ENCODE measurements around the gene MTX1. TPM values are rescaled to one million over a fixed set of nuclear protein-coding genes. Genes with fewer than 3 reads are reported as not detected.
"Not testable (repeated sequence)": the region's sequence is repeated elsewhere in the genome, so short reads cannot be mapped to it uniquely, and the experiment has no call there.

The MTX1 gene
- total RNA-seq, 2 donors from 2014 or later: 20.7 to 28.5 TPM

DNA sequence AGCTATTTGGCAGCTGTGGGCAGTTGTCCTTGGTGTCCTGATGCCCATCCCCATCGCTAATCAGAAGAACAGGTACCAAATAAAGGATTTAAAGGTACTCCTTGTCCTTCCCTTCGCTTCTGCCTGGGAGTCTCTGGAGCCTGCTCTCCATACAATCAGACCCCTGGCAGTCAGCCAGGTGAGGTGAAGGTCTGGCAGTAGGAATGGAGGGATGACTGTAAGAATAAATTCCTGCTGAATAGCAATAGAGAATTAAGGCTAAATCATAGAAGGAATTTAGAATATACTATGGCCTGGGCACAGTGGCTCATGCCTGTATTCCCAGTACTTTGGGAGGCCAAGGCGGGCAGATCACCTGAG is 10.0 kb upstream of the MTX1 start:
- Mint-ChIP-seq H3K4me3 (no peak overlapping the region), H3K4me1 (peaks cover 18% of the 10 kb centered on the region), H3K36me3 (ENCODE audit: low read depth) (no peaks in the 10 kb centered on the region), H3K27me3 (no peaks in the 10 kb centered on the region), H3K27ac (peak overlapping the region; percentile 57)
- no peak for ATAC-seq
- DNase-seq: no peak
- H3K9me3 ChIP-seq (ENCODE audit: control insufficient read depth, low read length, poor library complexity, severe bottlenecking): no peaks in the 10 kb centered on the region

DNA sequence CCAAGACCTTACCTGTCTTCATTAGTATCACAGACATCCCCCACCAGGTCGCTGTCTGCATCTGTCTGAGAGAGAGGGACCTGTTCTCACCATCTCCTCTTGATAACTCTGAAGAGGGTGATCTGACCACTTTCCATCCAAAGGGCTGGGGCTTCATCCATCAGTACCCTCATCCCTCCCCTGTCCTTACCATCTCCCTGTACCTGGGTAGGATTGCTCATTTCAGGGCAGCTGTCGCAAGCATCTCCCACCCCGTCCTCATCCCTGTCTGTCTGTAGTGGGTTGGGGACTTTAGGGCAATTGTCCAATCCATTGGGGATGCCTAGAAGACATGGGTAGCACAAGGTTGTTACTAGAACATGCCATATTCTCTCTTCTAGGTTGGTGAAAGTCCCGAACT is 8.7 kb upstream of the MTX1 start:
- DNase-seq (no peak), ATAC-seq (no peak)
- Mint-ChIP-seq H3K4me1 (peaks cover 8% of the 10 kb centered on the region), H3K4me3 (no peak overlapping the region), H3K27me3 (no peaks in the 10 kb centered on the region), H3K27ac (no peak overlapping the region), H3K36me3 (ENCODE audit: low read depth) (no peaks in the 10 kb centered on the region)
- H3K9me3 ChIP-seq (ENCODE audit: control insufficient read depth, low read length, poor library complexity, severe bottlenecking): no peaks in the 10 kb centered on the region

DNA sequence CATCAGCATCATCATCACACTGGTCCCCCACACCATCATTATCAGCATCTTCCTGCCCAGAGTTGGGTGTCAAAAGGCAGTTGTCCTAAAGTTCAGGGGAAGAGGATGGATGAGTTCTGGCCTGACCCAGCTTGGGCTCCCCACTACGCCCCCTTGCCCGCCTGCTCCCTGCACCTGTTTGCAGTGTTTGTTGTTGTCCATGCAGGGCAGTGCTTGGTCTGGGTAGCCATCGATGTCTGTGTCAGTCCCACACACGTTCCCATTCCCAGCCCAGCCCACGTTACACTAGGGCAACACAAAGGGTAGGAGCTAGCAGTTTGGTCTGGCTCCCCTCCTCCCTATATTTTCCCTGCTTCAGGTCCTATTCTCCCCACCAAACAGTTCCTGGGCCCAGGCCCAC is 7.6 kb upstream of the MTX1 start:
- Mint-ChIP-seq H3K4me1 (peaks cover 4% of the 10 kb centered on the region), H3K27ac (no peak overlapping the region), H3K27me3 (no peaks in the 10 kb centered on the region), H3K4me3 (peak overlapping the region; percentile 21), H3K36me3 (ENCODE audit: low read depth) (no peaks in the 10 kb centered on the region)
- DNase-seq (no peak), ATAC-seq (no peak)
- no peaks in the 10 kb centered on the region for H3K9me3 ChIP-seq (ENCODE audit: control insufficient read depth, low read length, poor library complexity, severe bottlenecking)

DNA sequence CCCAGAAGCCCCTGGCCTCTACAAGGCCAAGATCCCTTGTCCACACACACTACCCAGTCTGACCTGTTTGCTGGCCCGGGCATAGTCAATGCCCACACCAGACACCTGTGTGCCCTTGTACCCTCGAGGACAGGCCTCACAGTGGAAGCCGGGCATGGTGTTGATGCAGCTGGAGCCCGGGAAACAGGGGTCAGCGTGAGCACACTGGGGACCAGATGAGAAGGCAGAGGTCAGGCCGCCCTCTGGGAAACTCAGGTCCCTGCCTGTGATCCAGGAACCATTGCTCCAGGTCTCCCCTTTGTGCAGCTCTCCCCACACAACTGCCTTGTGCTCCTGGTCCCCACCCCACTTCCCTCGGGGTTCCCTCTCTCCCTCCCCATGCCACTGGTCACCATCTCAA is 6.3 kb upstream of the MTX1 start:
- no peaks in the 10 kb centered on the region for H3K9me3 ChIP-seq (ENCODE audit: control insufficient read depth, low read length, poor library complexity, severe bottlenecking)
- ATAC-seq (no peak), DNase-seq (no peak)
- Mint-ChIP-seq H3K27ac (no peak overlapping the region), H3K4me1 (peaks cover 7% of the 10 kb centered on the region), H3K27me3 (no peaks in the 10 kb centered on the region), H3K36me3 (ENCODE audit: low read depth) (no peaks in the 10 kb centered on the region), H3K4me3 (no peak overlapping the region)

DNA sequence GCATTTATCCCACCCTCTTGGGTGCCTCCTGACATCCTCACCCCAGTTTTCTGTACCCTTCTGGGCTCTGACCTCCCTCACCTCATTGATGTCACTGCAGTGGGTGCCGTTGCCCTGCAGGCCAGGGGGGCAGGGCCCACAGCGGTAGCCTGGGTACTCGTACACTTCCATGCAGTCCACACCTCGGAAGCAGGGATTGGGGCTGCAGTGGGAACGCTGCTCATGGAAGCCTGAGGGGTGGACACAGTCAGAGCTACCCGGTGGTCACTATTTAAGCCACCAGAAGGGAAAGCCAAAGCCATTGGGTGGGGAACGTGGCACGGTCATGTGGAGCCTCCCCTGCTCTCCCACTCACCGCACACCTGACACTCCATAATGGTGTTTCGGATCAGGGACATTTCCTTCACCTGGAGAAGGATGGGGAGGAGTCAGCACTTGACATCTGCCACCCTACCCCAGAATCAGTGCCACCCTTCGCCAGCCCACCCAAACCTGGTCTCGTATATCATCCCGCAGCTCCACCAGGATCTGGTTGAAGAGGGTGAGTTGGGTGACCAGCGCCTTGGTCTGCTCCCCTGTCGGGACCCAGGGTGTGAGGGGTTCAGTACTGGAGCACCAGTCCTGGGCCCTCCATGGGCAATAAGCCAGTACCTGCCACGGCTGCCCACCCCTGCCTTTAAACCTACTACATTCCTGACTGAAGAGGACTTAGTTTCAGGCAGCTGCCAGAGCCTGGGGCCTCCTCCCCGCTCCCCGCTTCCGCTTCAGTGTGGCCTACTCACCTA is 5.6 kb upstream of the MTX1 start:
- H3K9me3 ChIP-seq (ENCODE audit: control insufficient read depth, low read length, poor library complexity, severe bottlenecking): no peaks in the 10 kb centered on the region
- H3K4me3 Mint-ChIP-seq: no peak overlapping the region
- H3K4me1 Mint-ChIP-seq: peaks cover 11% of the 10 kb centered on the region
- DNase-seq (no peak), ATAC-seq (no peak)
- no peak overlapping the region for H3K27ac Mint-ChIP-seq
- H3K27me3 Mint-ChIP-seq: no peaks in the 10 kb centered on the region
- no peaks in the 10 kb centered on the region for H3K36me3 Mint-ChIP-seq (ENCODE audit: low read depth)

DNA sequence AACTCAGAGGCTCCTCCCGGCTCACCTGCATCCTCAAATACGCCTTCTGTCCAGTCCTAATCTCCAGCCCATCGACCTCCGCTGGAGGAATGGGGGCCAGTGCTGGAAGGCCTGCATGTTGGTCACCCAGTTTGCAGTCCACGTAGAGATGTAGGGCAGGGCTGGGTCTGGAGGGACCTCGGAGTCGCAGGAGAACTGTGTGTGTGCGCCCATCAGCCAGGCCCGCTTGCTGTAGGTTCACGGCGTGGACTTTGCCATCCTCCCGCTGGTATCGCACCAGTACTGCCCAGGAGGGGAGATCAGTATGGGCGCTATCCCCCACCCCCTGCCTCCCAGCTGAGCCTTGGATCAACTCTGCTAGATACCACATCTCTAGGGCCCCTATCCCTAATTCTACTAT is 3.5 kb upstream of the MTX1 start:
- H3K9me3 ChIP-seq (ENCODE audit: control insufficient read depth, low read length, poor library complexity, severe bottlenecking): no peaks in the 10 kb centered on the region
- H3K4me3 Mint-ChIP-seq: no peak overlapping the region
- no peaks in the 10 kb centered on the region for H3K27me3 Mint-ChIP-seq
- no peak overlapping the region for H3K27ac Mint-ChIP-seq
- DNase-seq: no peak
- H3K36me3 Mint-ChIP-seq (ENCODE audit: low read depth): no peaks in the 10 kb centered on the region
- ATAC-seq: no peak
- H3K4me1 Mint-ChIP-seq: peaks cover 21% of the 10 kb centered on the region

DNA sequence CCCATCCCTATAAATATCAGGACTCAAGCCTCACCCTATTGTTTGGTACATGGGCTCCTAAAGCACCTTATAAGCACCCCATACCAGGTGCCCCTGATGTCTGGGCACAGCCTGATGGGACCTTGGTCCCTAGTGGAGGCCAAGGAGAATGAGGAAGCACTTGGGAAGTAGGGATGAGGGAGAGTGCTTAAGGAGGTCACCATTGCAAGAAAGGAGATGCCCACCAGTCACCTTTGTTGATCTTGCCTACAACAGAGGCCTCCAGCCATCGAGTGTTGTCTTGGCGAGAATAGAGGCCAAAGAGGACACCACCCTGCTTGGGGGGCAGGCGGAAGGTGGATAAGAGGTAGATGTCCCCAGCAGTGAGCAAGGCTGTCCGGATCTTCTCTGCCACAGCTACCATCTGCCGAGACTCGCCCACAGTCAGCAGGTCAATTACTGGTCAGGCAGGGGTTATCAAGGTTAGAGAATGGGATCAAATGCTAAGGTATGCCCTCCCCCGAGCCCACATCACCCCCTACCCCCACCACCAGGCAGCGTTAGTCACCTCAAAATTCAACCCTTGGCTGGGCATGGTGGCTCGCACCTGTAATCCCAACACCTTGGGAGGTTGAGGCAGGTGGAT is 2.4 kb upstream of the MTX1 start:
- DNase-seq (no peak), ATAC-seq (no peak)
- no peak overlapping the region for H3K4me3 Mint-ChIP-seq

DNA sequence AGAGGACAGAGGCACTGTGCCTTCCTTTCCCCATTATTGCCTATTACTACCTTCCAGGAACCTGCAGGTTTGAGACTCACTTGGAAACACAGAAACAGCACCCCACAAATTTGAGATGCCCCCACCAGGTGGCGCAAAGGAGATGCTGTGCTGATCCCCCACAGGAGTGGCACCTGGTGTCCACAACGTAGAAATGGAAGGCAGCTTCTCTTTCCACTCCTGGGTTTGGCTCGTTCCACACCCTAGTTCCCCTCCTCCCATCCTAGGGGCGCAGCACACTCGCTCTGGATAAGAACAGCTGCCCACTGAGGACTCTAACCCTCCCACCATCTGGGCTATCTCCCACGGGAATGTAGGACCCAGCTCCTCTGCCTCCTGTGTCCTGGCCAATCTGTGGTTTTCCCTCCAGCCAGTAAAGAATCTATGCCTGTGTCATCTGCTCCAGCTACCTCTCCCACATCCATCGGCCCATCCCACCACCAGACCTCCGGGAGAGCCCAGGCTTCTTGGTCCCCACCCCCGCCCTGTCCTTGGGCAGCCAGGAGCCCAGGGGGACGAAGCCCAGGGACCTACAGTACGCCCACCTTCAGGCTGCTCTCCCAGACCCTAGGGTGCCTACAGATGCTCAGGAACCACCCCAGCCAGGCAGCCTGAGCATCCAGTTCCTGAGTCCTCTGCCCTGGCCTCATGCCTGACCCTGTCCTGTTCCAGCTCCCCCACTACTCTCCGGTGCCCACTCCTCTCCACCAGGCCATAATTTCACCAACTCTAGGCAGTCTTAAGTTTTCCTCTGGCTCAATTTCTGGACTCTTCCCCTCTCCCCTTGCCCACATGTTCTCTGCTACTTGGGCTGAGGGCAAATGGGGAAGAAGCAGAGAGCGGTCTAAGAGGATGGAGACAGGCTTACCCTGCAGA is 1.3 kb upstream of the MTX1 start:
- Mint-ChIP-seq H3K4me1 (peaks cover 24% of the 10 kb centered on the region), H3K4me3 (peak overlapping the region; percentile 91), H3K36me3 (ENCODE audit: low read depth) (peaks cover 2% of the 10 kb centered on the region), H3K27ac (peak overlapping the region; percentile 98), H3K27me3 (no peaks in the 10 kb centered on the region)
- no peaks in the 10 kb centered on the region for H3K9me3 ChIP-seq (ENCODE audit: control insufficient read depth, low read length, poor library complexity, severe bottlenecking)
- peak; percentile 39 for ATAC-seq
- peak; percentile 80 to 95 (median 81) for DNase-seq

More for the DNA sequence above, 2.4 kb upstream of the MTX1 start:
- no peaks in the 10 kb centered on the region for H3K9me3 ChIP-seq (ENCODE audit: control insufficient read depth, low read length, poor library complexity, severe bottlenecking)
- Mint-ChIP-seq H3K27ac (no peak overlapping the region), H3K36me3 (ENCODE audit: low read depth) (no peaks in the 10 kb centered on the region), H3K27me3 (no peaks in the 10 kb centered on the region), H3K4me1 (peaks cover 24% of the 10 kb centered on the region)

DNA sequence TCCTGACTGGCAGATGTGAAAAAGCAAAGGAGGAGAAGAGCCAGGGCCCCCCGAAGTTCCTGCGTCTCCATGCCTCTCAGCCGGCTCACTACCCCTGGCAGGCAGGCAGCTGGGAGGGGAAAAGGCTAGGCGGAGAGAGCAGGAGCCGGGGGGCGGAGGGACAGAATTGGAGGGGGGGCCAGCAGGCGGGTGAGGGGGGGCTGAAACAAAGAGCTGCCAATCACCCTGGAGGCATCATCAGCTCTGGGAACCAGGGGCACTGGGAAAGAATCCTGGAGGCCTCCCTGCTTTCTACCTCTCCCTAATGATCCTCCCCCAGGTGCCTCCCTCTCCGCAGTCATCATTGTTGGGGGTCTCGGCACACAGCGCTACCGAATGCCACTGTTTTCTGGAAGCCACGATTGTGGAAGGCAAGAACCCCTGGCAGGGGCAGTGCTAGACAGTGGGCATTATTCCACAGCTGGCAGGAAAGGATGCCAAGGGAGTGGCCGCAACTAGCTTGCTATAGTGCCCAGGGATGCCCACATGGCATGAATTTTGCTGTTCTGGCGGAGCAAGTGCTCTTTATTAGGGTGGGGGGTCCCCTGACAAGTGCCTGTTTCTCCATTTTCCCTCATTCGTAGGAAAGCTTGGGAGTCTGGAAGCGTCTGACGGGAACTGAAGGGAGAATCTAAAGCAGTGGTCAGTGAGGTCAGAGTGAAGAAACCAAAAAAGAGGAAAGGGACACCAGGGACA is 522 bp upstream of the MTX1 start, which contains the start of gene THBS3:
Gene THBS3, minus strand, starts transcription at position 92 of the 735 bp plus-strand sequence. Its CDS starts 21 bp downstream, at position 71.
- H3K27me3 Mint-ChIP-seq: no peaks in the 10 kb centered on the region
- H3K4me1 Mint-ChIP-seq: peaks cover 24% of the 10 kb centered on the region
- peak within 1 kb of the TSS; percentile 91 for H3K4me3 Mint-ChIP-seq
- H3K9me3 ChIP-seq (ENCODE audit: control insufficient read depth, low read length, poor library complexity, severe bottlenecking): no peaks in the 10 kb centered on the region
- H3K36me3 Mint-ChIP-seq (ENCODE audit: low read depth): peaks cover 2% of the 10 kb centered on the region
- DNase-seq: no peak
- H3K27ac Mint-ChIP-seq: peak within 1 kb of the TSS; percentile 98
- no peak for ATAC-seq

DNA sequence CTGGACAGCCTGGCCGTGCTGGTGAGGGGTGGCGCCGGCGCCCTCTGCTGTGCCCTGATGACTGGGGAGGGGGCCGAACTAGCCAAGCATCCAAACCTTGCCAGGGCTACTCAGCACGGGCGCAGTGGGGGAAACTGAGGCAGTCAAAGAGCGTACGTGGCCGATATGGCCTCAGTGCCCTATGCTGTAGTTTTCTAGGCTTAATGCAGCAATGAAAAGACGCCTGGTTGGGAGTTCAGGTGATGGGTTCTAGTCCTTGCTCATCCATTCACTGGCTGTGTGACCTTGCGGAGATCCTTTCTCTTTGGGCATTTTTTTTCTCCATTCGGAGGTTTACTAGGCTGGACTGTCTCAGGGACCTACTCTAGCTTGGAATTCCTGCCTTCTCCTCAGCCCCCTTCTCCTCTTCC is 822 bp downstream of the MTX1 start:
- no peak for DNase-seq
- H3K27ac Mint-ChIP-seq: peak overlapping the region; percentile 98
- H3K36me3 Mint-ChIP-seq (ENCODE audit: low read depth): peaks cover 2% of the 10 kb centered on the region
- no peaks in the 10 kb centered on the region for H3K27me3 Mint-ChIP-seq
- H3K4me3 Mint-ChIP-seq: peak overlapping the region; percentile 91
- no peak for ATAC-seq
- peaks cover 24% of the 10 kb centered on the region for H3K4me1 Mint-ChIP-seq
- no peaks in the 10 kb centered on the region for H3K9me3 ChIP-seq (ENCODE audit: control insufficient read depth, low read length, poor library complexity, severe bottlenecking)

DNA sequence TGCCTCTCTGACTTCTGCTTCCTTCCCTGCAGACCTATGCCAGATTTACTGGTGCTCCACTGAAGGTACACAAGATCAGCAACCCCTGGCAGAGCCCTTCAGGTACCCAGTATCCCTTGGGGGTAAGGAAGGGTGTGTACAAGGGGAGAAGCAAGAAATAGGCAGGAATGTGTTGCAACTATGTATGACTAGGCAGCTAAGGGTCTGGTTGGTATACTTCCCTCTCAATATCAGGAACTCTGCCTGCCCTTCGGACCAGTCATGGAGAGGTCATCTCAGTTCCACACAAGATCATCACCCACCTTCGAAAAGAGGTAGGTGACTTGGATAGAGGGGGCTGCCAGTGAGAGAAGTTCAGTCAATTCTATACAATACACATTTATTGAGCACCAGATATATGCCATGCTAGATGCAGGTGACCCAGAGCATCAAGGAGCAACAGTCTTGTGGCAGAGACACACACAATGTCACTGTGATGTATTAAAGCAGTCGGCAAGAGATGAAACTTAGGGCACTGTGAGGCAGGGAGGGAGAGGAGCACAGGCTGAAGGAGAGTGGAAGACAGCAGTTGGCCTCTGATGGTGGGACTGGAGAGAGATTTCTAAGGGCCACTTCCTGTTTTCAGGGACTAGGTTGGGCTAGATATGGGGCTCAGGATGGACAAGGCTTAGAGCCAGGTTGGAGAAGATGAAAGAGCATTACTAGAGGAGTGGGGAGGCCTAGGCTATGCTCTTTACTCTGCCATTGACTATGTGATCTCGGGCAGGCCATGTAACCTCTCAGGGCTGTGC is 2.0 kb downstream of the MTX1 start:
- no peaks in the 10 kb centered on the region for H3K27me3 Mint-ChIP-seq

DNA sequence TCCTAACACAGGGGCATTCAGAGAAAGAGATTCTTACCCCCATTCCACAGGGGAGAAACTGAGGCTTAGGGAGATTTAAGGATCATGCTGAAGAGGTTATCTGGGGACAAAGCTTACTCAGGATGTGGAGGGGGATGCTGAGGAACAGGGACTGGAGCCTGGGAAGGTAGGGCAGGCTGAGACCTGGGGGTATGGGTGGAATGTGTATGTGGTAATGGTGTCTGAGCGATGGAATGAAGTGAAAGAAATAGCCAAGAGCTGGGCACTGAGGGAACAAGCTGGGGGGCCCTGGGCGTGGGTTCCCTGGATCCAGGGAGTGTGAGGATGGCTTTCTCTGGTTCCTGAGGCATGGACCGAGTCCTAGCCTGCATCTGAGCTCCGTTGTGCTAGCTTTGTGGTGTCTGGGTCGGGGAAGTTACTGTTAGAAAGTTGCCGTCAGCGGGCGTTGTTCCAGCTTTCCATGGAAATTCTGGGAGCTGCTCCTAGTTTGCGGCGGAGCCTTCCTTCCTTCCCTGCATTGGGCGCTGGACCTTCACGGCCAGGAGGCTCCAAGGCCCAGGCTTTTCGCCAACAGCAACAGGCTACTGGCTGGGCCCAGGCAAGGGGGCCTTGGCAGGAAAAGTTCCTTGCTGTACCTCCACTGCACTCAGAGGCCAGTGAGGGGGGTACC is 3.0 kb downstream of the MTX1 start:
- not testable (repeated sequence) for H3K27me3 Mint-ChIP-seq; ATAC-seq; H3K36me3 Mint-ChIP-seq (ENCODE audit: low read depth); H3K4me3 Mint-ChIP-seq; DNase-seq; H3K9me3 ChIP-seq (ENCODE audit: control insufficient read depth, low read length, poor library complexity, severe bottlenecking)
- Mint-ChIP-seq H3K27ac (peak overlapping the region; percentile 98), H3K4me1 (peaks cover 33% of the 10 kb centered on the region)

More for the DNA sequence above, 2.0 kb downstream of the MTX1 start:
- Mint-ChIP-seq H3K27ac (peak overlapping the region; percentile 98), H3K36me3 (ENCODE audit: low read depth) (peaks cover 2% of the 10 kb centered on the region), H3K4me1 (peaks cover 32% of the 10 kb centered on the region), H3K4me3 (peak overlapping the region; percentile 36)
- no peak for ATAC-seq
- DNase-seq: no peak
- no peaks in the 10 kb centered on the region for H3K9me3 ChIP-seq (ENCODE audit: control insufficient read depth, low read length, poor library complexity, severe bottlenecking)

Data from T-helper 17 cell (primary cell).